Mesendoderm (in vitro differentiated cells): ENCODE measurements around the gene ZNF384.

Experiments
- DNase-seq: peaks from one replicate; pipeline ENCODE4 v3.0.0; 2013
- H2AK5ac ChIP-seq: 2 replicates; pipeline ENCODE4 v1.6.1; 2013; ENCODE audit warnings: low read length, inconsistent platforms
- H2BK120ac ChIP-seq: 2 replicates; pipeline ENCODE4 v1.6.1; 2013; ENCODE audit warnings: low read depth, mild to moderate bottlenecking, low read length, moderate library complexity, mixed read lengths
- H2BK15ac ChIP-seq: replicated peaks from 2 replicates; pipeline ENCODE4 v1.6.1; 2013; ENCODE audit warnings: low read depth, mild to moderate bottlenecking, moderate library complexity
- H2BK5ac ChIP-seq: 2 replicates; pipeline ENCODE4 v1.6.1; 2013; ENCODE audit warnings: low read length, inconsistent platforms
- H3K18ac ChIP-seq: 2 replicates; pipeline ENCODE4 v1.6.1; 2013; ENCODE audit warnings: mild to moderate bottlenecking, low read length, mixed read lengths
- H3K23ac ChIP-seq: one replicate; pipeline ENCODE4 v1.6.1; 2013; ENCODE audit warnings: low read length
- H3K27ac ChIP-seq: 2 replicates; pipeline ENCODE4 v1.5.1; 2013; ENCODE audit warnings: low read depth, mild to moderate bottlenecking, inconsistent platforms, low read length, moderate library complexity
- H3K27me3 ChIP-seq: 2 replicates; pipeline ENCODE4 v1.6.1; 2013; ENCODE audit warnings: low read length, control low read depth, mild to moderate bottlenecking, inconsistent platforms; ENCODE audit not compliant: insufficient read depth, poor library complexity
- H3K36me3 ChIP-seq: 2 replicates; pipeline ENCODE4 v1.6.1; 2013; ENCODE audit warnings: low read length, inconsistent platforms; ENCODE audit not compliant: control insufficient read depth, insufficient read depth
- H3K4ac ChIP-seq: one replicate; pipeline ENCODE4 v1.6.1; 2013; ENCODE audit warnings: low read depth, mild to moderate bottlenecking, low read length, moderate library complexity
- H3K4me1 ChIP-seq: 2 replicates; pipeline ENCODE4 v1.6.1; 2013; ENCODE audit warnings: low read depth, low read length, inconsistent platforms; ENCODE audit not compliant: control insufficient read depth
- H3K4me2 ChIP-seq: 2 replicates; pipeline ENCODE4 v1.6.1; 2013; ENCODE audit warnings: low read length
- H3K4me3 ChIP-seq: 2 replicates; pipeline ENCODE4 v1.5.1; 2013; ENCODE audit warnings: mild to moderate bottlenecking, low read length
- H3K56ac ChIP-seq: one replicate; pipeline ENCODE4 v1.6.1; 2013; ENCODE audit warnings: low read length
- H3K79me1 ChIP-seq: 2 replicates; pipeline ENCODE4 v1.6.1; 2013; ENCODE audit warnings: low read length, inconsistent platforms
- H3K79me2 ChIP-seq: 2 replicates; pipeline ENCODE4 v1.6.1; 2013; ENCODE audit warnings: mild to moderate bottlenecking, low read length; ENCODE audit not compliant: control insufficient read depth, insufficient read depth
- H3K9ac ChIP-seq: 2 replicates; pipeline ENCODE4 v1.6.1; 2013; ENCODE audit warnings: low read length, inconsistent platforms
- H4K5ac ChIP-seq: one replicate; pipeline ENCODE4 v1.6.1; 2013; ENCODE audit warnings: low read length
- H4K8ac ChIP-seq: one replicate; pipeline ENCODE4 v1.6.1; 2013; ENCODE audit warnings: low read depth, mild to moderate bottlenecking, control low read depth, low read length, moderate library complexity
- WGBS: extraction: QIAGEN DNeasy Blood & Tissue Kit; methylation state at CpG from one replicate; pipeline ENCODE4 v1.1.7; 2013; ENCODE audit warnings: low lambda C conversion rate, missing lambda C conversion rate; ENCODE audit not compliant: insufficient coverage; ENCODE audit errors: extremely low coverage; 5-methylcytosine and 5-hydroxymethylcytosine counted together

ZNF384 gene

GRCh38 chr12:6640497-6640896, 48.7 kb downstream of the ZNF384 start:
- Histone ChIP-seq H3K9ac (no peak overlapping the region), H3K56ac (no peak overlapping the region), H3K23ac (no peak overlapping the region), H4K8ac (no peak overlapping the region), H3K27me3 (no peaks in the 10 kb centered on the region), H3K79me1 (no peaks in the 10 kb centered on the region), H3K79me2 (no peaks in the 10 kb centered on the region), H3K4me2 (no peak overlapping the region), H2BK120ac (no peak overlapping the region), H3K18ac (no peak overlapping the region), H3K36me3 (no peaks in the 10 kb centered on the region), H3K27ac (no peak overlapping the region), H2BK15ac (no peak overlapping the region), H4K5ac (no peak overlapping the region), H3K4ac (no peak overlapping the region), H2BK5ac (no peak overlapping the region), H2AK5ac (no peak overlapping the region), H3K4me3 (no peak overlapping the region), H3K4me1 (peaks cover 5% of the 10 kb centered on the region)
- DNase-seq = no peak
- no CpG with 5 or more reads among the region's 4 CpGs for WGBS

- H3K79me2 ChIP-seq = no peaks in the 10 kb centered on the region
- H3K18ac ChIP-seq = no peak overlapping the region
- H3K4ac ChIP-seq = no peak overlapping the region
- no peaks in the 10 kb centered on the region for H3K27me3 ChIP-seq
- peaks cover 8% of the 10 kb centered on the region for H3K4me1 ChIP-seq
- no peak overlapping the region for H2BK120ac ChIP-seq
- H3K9ac ChIP-seq = no peak overlapping the region
- WGBS = no CpG with 5 or more reads among the region's 11 CpGs
- H2AK5ac ChIP-seq = no peak overlapping the region
- H2BK5ac ChIP-seq = no peak overlapping the region
- H3K27ac ChIP-seq = no peak overlapping the region
- no peak overlapping the region for H3K4me2 ChIP-seq
- no peaks in the 10 kb centered on the region for H3K79me1 ChIP-seq
- no peak overlapping the region for H3K23ac ChIP-seq
- H4K8ac ChIP-seq = no peak overlapping the region
- no peak overlapping the region for H4K5ac ChIP-seq
- H3K4me3 ChIP-seq = no peak overlapping the region
- no peaks in the 10 kb centered on the region for H3K36me3 ChIP-seq
- H2BK15ac ChIP-seq = no peak overlapping the region
- DNase-seq = no peak
- H3K56ac ChIP-seq = no peak overlapping the region
These were observed 49.9 kb downstream of the ZNF384 start for GRCh38 chr12:6639151-6639801.

GRCh38 chr12:6638305-6638704, 50.9 kb downstream of the ZNF384 start:
- peaks cover 8% of the 10 kb centered on the region for H3K4me1 ChIP-seq
- DNase-seq = no peak
- H3K18ac ChIP-seq = no peak overlapping the region
- WGBS = no CpG with 5 or more reads among the region's 9 CpGs
- no peak overlapping the region for H2BK120ac ChIP-seq
- H4K8ac ChIP-seq = no peak overlapping the region
- no peak overlapping the region for H2BK15ac ChIP-seq
- H3K56ac ChIP-seq = peak overlapping the region; percentile 25
- no peak overlapping the region for H3K9ac ChIP-seq
- H3K36me3 ChIP-seq = no peaks in the 10 kb centered on the region
- H3K4me3 ChIP-seq = no peak overlapping the region
- H4K5ac ChIP-seq = no peak overlapping the region
- no peak overlapping the region for H3K27ac ChIP-seq
- no peak overlapping the region for H3K4ac ChIP-seq
- H3K27me3 ChIP-seq = no peaks in the 10 kb centered on the region
- no peak overlapping the region for H3K4me2 ChIP-seq
- no peak overlapping the region for H3K23ac ChIP-seq
- H3K79me2 ChIP-seq = no peaks in the 10 kb centered on the region
- H3K79me1 ChIP-seq = no peaks in the 10 kb centered on the region
- H2BK5ac ChIP-seq = no peak overlapping the region
- H2AK5ac ChIP-seq = no peak overlapping the region

- no peak within 1 kb of the TSS for H3K27ac ChIP-seq
- H3K27me3 ChIP-seq = no peaks in the 10 kb centered on the region
- H3K36me3 ChIP-seq = no peaks in the 10 kb centered on the region
- no peak within 1 kb of the TSS for H3K4me3 ChIP-seq
- no peak within 1 kb of the TSS for H3K4me2 ChIP-seq
- H3K56ac ChIP-seq = peak within 1 kb of the TSS; percentile 30
- H3K18ac ChIP-seq = no peak within 1 kb of the TSS
- H3K4me1 ChIP-seq = peaks cover 8% of the 10 kb centered on the region
- no peak within 1 kb of the TSS for H2BK15ac ChIP-seq
- no peak within 1 kb of the TSS for H2BK120ac ChIP-seq
- H2BK5ac ChIP-seq = no peak within 1 kb of the TSS
- no peak within 1 kb of the TSS for H3K23ac ChIP-seq
- WGBS = no CpG with 5 or more reads among the region's 18 CpGs
- no peak within 1 kb of the TSS for H4K8ac ChIP-seq
- no peaks in the 10 kb centered on the region for H3K79me1 ChIP-seq
- no peak within 1 kb of the TSS for H3K4ac ChIP-seq
- no peak within 1 kb of the TSS for H4K5ac ChIP-seq
- H2AK5ac ChIP-seq = no peak within 1 kb of the TSS
- no peak for DNase-seq
- H3K79me2 ChIP-seq = no peaks in the 10 kb centered on the region
- no peak within 1 kb of the TSS for H3K9ac ChIP-seq
These were observed 53.2 kb downstream of the ZNF384 start, which contains the start of gene LPAR5 for GRCh38 chr12:6635856-6636531. LPAR5 (minus strand) TSS chr12:6635959; CDS start chr12:6621248, 14,711 bp downstream.

- Histone ChIP-seq H3K36me3 (no peaks in the 10 kb centered on the region), H3K56ac (peak overlapping the region; percentile 30), H3K9ac (no peak overlapping the region), H3K23ac (no peak overlapping the region), H3K4ac (no peak overlapping the region), H3K18ac (no peak overlapping the region), H3K27ac (no peak overlapping the region), H2BK5ac (no peak overlapping the region), H4K5ac (no peak overlapping the region), H3K79me2 (no peaks in the 10 kb centered on the region), H3K4me3 (no peak overlapping the region), H3K4me1 (peaks cover 8% of the 10 kb centered on the region), H3K79me1 (no peaks in the 10 kb centered on the region), H2AK5ac (no peak overlapping the region), H2BK15ac (no peak overlapping the region), H3K4me2 (no peak overlapping the region), H2BK120ac (no peak overlapping the region), H3K27me3 (no peaks in the 10 kb centered on the region), H4K8ac (no peak overlapping the region)
- DNase-seq = peak; percentile 74
- no CpG with 5 or more reads among the region's 5 CpGs for WGBS
These were observed 53.8 kb downstream of the ZNF384 start for GRCh38 chr12:6635375-6635855.
